GM19099 (cell line): ENCODE results near the gene ZNF423.

ENCODE experiments used
- POLR2A ChIP-seq: IDR thresholded peaks from 3 replicates; pipeline ENCODE4 v1.6.1; 2011; ENCODE audit warnings: low read depth; ENCODE audit not compliant: insufficient read length; ENCODE audit errors: extremely low read depth

Gene ZNF423

DNA sequence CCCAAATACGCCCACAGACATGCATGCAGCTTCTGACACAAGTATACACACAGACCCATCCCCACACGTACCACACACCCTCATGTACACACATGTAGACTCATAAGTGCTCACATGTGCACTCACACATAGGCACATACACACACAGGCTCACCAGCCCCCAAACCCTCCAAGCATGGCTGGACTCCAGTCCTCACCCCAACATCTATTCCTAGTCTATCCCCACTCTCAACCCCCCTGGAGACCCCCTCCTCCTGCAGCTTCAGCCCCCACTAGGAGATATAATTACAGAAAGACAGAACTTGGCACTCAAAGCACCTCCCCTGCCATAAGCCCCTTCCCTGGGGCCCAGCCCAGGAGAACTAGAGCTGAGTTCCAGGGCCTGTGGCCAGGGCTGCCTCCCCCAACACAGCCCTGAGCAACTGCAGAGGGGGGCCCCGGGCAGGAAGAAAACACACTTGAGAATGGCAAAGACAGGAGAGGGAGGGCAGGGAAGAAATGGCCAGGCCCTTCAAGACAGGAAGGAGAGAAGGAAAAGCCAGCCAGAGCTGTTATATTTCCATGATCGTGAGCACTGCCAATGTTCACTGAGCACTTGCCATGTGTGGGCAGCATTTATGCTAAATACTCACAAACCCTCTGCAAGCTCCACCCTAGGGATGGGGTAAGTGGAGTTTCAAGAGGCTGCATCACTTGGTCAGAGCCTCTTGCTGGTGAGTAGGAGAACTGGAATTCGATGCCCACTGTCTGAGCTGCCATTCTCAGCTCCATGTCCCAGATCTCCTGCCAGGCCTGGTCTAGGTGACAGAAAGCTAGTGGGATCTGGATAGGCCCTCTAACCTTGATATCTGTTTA is 224.5 kb downstream of the ZNF423 start:
- no peak for TF ChIP-seq POLR2A

DNA sequence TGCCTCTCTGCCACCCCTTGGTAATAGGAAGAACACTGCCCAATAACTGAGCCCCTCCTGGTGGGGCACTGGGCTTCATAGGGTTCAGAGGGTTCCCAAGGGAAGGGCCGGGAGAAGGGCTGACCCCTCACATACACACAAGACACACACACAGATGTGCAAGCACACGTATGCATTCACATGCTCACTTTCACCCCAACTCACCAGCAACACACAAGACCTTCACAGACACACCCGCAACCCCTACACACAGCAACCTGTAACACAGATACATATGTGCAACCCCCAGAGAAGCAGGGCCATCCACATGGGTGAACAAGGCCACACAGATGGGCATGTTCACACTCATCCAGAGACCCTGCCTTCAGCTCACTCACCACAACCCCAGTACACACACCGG is 225.1 kb downstream of the ZNF423 start:
- no peak for TF ChIP-seq POLR2A

DNA sequence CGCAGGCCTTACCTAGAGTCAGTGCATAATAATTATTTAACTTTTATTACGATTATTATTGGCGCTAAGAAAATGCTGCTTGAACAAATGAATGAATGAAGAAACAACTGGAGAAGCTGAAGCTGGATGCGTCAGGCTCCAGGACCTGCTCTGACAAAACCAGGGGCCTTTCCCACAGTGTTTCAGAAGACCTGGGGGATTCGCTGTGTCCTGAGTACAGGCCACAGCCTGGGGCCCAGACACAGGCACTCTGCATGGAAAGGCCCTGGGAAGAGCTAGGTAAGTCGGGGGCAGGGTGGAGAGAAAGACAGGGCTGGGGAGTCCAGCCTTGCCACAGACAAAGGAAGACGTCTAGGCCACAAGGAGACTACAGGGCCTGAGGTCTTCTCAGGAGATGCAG is 226.1 kb downstream of the ZNF423 start:
- no peak for TF ChIP-seq POLR2A

DNA sequence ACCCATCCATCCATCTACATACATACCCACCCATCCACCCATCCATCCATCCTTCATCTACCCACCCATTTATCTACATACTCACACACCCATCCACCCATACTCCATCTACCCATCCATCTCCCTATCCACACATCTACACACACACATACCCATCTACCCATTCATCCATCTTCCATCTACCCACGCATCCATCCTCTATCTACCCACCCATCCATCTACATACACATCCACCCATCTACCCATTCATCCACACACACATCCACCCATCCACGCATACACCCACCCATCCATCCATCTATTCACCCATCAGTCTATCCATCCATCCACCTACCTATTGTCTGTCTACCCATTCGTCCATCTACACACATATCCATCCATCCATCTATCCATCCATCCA is 227.8 kb downstream of the ZNF423 start:
- TF ChIP-seq POLR2A: no peak

DNA sequence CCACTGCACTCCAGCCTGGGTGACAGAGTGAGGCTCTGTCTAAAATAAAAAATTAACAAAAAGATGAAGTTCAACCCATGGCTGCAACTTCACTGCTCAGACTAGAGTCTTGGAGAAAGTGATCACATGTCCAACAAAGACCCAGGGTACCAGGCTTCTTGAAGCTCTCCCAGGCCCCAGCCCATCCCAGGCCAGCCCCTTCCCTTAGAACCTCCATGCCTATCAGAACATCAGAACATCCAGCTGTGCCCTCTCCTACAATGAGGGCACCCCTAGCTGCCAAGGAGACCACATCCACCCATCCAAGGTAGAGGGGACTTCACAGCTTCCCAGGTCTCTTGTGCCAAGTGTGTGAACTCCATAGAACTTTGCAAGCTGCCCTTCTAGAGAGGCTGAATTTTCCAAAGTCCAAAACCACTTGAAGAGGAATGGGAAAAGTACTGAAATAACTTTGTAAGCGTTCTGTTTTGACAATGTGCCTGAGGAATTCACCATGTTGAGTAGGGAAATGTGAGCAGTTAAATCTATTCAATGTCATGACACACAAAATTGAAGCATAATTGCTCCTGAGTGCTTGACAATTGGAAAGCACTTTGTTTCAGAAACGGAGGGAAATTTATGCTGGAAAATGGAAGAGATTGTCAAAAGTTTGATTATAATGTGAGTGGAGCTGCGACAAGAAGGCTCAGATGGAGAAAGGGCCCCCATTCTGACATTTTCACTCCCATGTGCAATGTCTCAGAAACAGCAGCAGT is 230.4 kb downstream of the ZNF423 start:
- TF ChIP-seq POLR2A: no peak

DNA sequence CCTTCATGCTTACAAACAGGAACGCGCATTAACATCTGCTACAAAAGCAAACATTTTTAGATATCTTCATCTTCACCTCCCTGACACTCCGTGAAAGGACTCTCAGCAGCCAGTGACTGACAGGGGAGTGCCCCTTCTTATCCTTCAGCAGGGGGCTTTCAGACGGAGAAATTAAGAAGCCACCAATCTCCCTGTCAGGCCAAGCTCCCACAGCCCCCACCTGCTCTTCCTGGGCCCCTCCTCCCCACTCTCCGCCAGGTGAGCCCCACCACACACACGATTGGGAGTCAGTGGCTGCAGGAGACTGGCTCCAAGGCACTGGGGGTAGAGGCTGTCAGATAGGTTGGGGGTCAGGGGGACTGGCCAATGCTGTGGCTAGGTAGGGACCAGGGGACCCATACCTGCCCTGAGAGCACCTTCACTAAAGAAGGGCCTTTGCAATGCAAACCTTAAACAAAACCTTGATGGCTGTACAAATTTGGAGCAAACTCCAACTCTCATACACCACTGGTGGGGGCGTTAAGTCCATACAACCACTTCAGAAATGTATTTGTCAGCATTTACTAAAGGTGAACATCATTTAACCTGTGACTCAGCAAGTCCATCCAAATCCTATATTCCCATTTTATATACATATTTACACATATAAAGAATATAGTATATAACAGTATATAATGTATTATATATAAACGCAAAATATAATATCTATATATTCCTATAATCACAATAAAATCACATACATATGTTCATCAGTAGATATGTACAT is 232.2 kb downstream of the ZNF423 start:
- TF ChIP-seq POLR2A: no peak

DNA sequence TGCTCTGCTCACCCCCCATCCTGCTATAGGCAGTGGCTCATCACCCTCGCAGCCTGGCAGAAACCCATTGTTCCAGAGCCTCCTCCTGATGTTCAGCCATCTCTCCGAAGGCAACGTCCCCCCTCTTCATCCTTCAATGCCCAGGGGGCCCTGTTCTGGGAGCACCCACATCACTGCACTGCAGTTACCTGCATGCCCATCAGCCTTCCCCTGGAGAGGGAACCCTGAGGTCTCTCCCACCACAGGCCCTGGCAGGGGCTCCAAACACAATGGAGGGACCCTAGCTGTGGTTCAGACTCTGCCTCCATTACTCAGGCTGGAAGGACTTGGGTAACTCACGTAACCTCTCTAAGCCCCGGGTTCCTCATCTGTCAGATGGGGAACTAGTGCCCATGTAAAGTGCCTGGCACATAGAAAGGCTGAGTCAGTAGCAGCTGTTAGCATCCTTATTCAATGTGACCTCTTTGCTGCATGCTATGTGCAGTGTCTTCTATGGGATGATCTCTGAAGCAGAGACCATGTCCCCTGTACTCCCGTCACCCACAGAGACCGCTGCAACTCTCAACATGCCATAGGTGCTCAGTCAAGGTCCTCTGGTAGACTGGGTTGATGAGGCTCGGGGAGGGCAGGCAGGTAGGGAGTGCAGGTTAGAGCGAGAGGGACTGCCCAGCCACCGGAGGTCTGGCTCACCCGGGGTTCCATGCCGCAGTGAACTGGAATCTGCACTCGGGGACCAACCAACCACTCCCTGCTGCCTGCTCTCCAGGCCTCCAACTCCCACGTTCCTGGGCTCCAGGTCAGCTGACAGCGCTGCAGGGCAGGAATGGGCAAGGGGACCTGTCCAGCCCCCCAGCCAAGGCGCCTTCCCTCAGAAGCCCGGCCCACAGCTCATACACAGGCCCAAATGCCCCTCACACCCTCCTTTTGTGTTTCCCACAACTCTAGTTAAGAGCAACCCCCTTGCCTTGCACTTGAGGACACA is 233.2 kb downstream of the ZNF423 start:
- TF ChIP-seq POLR2A: no peak

DNA sequence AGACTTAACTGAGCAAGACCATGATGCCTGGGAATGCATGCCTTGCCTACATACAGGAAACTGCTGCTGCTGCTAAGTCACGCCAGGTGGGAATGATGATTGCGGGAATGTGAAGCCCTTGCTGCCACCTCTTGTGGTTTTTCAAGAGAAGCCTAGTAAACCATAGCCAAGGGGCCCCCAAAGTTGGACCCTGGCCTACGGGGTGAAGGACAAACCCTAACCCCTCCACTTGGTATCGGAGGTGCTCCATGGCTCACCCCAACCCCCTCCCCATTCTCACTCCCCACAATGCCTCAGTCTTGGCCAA is 233.9 kb downstream of the ZNF423 start:
- no peak for TF ChIP-seq POLR2A

DNA sequence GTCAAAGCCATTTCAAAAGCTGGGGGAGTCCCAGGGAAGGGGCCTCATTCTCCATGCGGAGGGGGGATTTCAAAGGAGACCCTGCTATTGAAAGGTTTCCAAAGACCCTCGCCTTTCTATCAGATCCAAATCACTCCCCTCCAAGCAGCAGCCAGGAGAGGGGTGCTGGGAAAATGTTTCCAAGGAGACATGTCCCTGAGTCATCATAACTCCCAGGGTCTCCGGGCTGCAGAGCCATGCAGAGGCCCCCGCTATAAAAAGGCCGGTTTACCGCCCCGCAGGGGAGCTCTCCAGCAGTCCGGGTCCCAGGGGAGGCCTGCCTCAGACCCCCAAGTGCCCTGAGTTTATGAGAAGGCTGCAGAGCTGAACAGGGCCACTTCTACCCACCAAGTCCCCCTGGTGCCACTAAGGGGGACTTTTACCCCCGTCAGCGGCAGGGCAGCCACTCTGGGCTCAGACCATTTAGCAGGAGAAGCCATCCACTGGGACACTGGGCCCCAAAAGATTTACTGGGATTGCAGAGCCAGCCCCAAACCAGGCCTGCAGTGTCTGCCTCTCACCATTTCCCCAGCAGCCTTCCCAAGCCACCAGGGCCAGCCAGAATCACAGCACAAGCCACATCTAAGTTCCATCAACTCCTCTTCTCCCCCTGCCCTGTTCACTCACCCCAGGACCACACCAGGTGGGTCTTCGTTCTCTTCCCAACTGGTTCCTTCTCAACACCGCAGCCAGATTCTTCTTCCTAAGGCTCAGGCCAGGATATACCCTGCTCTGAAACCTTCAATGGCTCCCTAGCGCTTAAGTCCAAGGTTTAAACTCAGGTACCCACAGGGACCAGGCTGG is 234.4 kb downstream of the ZNF423 start:
- no peak for TF ChIP-seq POLR2A

DNA sequence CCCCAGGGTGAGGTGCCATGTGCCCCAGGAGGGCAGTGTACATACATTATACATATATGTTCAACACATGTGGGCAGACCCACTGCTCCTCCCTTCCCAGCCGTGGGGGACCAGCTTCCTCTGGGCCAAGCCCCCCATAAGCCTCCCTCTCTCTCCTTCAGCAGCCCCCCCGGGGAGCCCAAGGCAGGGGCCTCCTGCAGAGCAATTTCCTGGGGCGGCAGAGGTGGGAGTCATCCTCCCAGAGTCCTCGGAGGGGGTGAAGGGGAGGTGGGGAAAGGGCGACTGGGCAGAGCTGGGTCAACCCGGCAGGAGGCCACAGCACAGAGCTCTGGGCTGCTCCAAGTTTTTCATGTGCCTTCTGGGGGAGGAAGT is 235.1 kb downstream of the ZNF423 start:
- no peak for TF ChIP-seq POLR2A

DNA sequence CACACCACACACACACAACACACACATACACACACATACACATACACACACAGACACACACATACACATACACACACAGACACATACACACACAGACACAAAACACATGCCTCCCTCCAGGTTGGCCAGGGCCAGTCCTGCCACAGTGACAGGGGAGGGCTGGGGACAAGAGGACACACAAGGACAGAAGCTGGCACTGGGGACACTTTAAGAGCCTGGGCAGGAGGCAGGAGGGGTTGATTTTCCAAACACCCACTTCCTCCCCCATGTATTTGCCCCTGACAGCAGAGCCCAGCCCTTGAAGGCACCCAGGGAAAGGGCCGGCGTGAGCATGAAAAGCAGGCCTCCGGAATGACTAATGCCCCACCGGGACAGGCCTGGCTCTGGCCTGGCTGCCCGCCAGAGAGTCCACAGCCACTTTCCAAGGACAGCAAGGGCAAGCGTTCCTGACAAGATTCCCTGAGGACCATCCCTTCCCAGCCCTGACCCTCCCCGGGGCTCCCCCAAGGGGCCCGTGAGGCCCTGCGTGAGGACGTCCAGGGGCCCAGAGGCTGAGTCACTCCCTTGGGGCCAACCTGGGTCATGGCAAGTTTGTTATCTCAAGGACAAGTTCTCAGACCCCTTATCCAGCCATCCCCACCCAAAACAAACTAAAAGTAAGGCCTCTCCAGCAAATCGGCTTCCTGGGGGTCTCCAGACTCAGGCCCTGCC is 235.6 kb downstream of the ZNF423 start:
- no peak for TF ChIP-seq POLR2A

DNA sequence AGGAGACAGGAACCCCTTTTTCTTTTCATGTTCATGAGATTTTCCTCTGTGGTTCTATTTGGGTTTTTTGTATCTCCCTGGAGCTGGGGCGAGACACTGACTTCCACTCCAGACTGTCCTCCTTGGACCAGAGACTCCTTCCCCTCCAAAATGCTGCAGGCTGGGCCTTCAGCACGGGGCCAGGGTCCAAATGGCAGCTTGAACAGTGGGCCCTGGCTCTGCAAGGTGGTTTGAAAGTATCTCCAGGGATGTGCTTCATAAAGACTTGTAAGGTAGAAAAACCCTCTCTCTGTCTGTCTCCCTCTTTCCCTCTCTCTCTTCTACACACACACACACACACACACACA is 236.1 kb downstream of the ZNF423 start:
- no peak for TF ChIP-seq POLR2A

DNA sequence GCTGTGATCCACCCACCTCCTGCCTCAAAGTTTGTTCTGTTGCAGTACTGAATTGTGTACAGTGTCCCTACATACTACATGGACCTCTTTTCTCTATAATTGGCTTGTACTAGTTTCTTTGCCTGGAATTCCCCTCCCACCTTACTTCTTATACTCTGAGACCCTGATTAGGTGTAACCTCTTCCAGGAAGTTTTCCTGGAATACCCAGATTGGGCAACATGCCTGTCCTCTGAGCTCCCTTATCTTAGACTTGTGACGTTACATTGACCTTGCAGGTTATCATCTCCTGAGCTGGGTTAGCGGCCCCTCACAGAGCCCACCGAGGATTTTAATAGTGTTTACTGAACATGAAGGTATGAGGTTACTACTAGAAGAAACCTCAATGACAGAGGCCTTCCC is 237.0 kb downstream of the ZNF423 start:
- no peak for TF ChIP-seq POLR2A
